GM12878 (cell line): ENCODE results near the gene HEATR1. TPM values are rescaled to one million over a fixed set of nuclear protein-coding genes. Genes with fewer than 3 reads are reported as not detected.
A peak's percentile ranks its signal among the peaks of the same experiment; 100 is the strongest.

Experiments
- BCL11A ChIP-seq: IDR thresholded peaks from 2 replicates; pipeline ENCODE4 v1.6.1; 2011; ENCODE audit warnings: low read depth, low read length
- CHD1 ChIP-seq: IDR thresholded peaks from 2 replicates; pipeline ENCODE4 v1.6.1; 2012; ENCODE audit warnings: low read depth, low read length, improper control_type of control experiment
- CHD2 ChIP-seq: IDR thresholded peaks from 2 replicates; pipeline ENCODE4 v1.6.1; 2011; ENCODE audit warnings: low read depth, low read length, improper control_type of control experiment, borderline replicate concordance
- CREM ChIP-seq: IDR thresholded peaks from 2 replicates; pipeline ENCODE4 v1.6.1; 2014; ENCODE audit warnings: antibody characterized with exemption, low read depth
- ESRRA ChIP-seq: IDR thresholded peaks from 2 replicates; pipeline ENCODE4 v1.6.1; 2012; ENCODE audit warnings: mild to moderate bottlenecking, low read length, improper control_type of control experiment
- FOXK2 ChIP-seq: fragments of 450-650 bp; IDR thresholded peaks from 2 replicates; pipeline ENCODE4 v1.6.1; 2017; ENCODE audit warnings: mild to moderate bottlenecking, moderate library complexity
- IKZF2 ChIP-seq, 2 experiments: fragments of 450-650 bp; IDR thresholded peaks; 2 replicates each; pipeline ENCODE4 v1.6.1; 2017; ENCODE audit warnings: mild to moderate bottlenecking in 2 of 2, moderate library complexity in 2 of 2
- NRF1 ChIP-seq: conservative IDR thresholded peaks from 2 replicates; pipeline ENCODE4 v1.6.1; 2011; ENCODE audit warnings: mild to moderate bottlenecking, low read depth, low read length, improper control_type of control experiment
- POLR2A ChIP-seq: IDR thresholded peaks from 2 replicates; pipeline ENCODE4 v1.6.1; 2011; ENCODE audit warnings: low read depth, mild to moderate bottlenecking, low read length
- POU2F2 ChIP-seq: IDR thresholded peaks from 3 replicates; pipeline ENCODE4 v1.6.1; 2011; ENCODE audit warnings: low read depth, mild to moderate bottlenecking, low read length, borderline replicate concordance
- SREBF2 ChIP-seq: IDR thresholded peaks from 2 replicates; pipeline ENCODE4 v1.6.1; 2012; ENCODE audit warnings: mild to moderate bottlenecking, low read length
- STAT3 ChIP-seq: IDR thresholded peaks from 2 replicates; pipeline ENCODE4 v1.6.1; 2011; ENCODE audit warnings: low read depth, low read length, improper control_type of control experiment
- ZSCAN29 ChIP-seq: fragments of 450-650 bp; IDR thresholded peaks from 2 replicates; pipeline ENCODE4 v1.6.1; 2017; ENCODE audit warnings: mild to moderate bottlenecking, moderate library complexity
- polyA plus RNA-seq, 11 experiments: library from polyadenylated mRNA; depleted of rRNA in 4 of 11; unstranded in 6 of 11; stranded (reverse) in 5 of 11; fragments of >200 nt; fragmentation: Nextera tagmentation in 4 of 11; fragmentation: Illumina TruSeq in 1 of 11; extraction: Ambion mirVana in 4 of 11; extraction: Trizol in 1 of 11; gene quantifications; 1 replicate in 1 of 11; 2 replicates in 10 of 11; pipeline versions ENCODE4 v1.2.1 to v1.2.3, GENCODE V29; 2011 to 2016; ENCODE audit warnings: inconsistent platforms in 2 of 11, missing spikeins in 2 of 11, low read depth in 1 of 11
- total RNA-seq, 4 experiments: library from RNA; depleted of rRNA in 3 of 4; stranded (reverse); fragments of >200 nt in 3 of 4; fragmentation: Illumina TruSeq in 1 of 4; extraction: Trizol in 1 of 4; gene quantifications; 2 replicates each; pipeline versions ENCODE4 v1.2.1 to v1.2.3, GENCODE V29; 2013 to 2021
- TF ChIP-seq, protein P1 (sequence below): fragments of 150-350 bp; IDR thresholded peaks from 2 replicates; pipeline ENCODE4 v1.6.1; 2016; ENCODE audit warnings: low read depth, low read length
- TF ChIP-seq, protein P2 (sequence below): fragments of 450-650 bp; formaldehyde crosslinking; IDR thresholded peaks from 2 replicates; pipeline ENCODE4 v1.5.0; 2022; ENCODE audit warnings: mild to moderate bottlenecking, missing genetic modification characterization
- TF ChIP-seq, protein P3 (sequence below): fragments of 450-650 bp; IDR thresholded peaks from 2 replicates; pipeline ENCODE4 v1.6.1; 2016; ENCODE audit warnings: mild to moderate bottlenecking
- TF ChIP-seq, protein P4 (sequence below): IDR thresholded peaks from 2 replicates; pipeline ENCODE4 v1.6.1; 2012; ENCODE audit warnings: low read depth, low read length, improper control_type of control experiment
- TF ChIP-seq, protein P5 (sequence below): fragments of 450-650 bp; IDR thresholded peaks from 2 replicates; pipeline ENCODE4 v1.6.1; 2017; ENCODE audit warnings: low read depth, mild to moderate bottlenecking, moderate library complexity
- TF ChIP-seq, protein P6 (sequence below): IDR thresholded peaks from 2 replicates; pipeline ENCODE4 v1.6.1; 2011; ENCODE audit warnings: borderline replicate concordance, low read depth, mild to moderate bottlenecking, moderate library complexity, mixed read lengths, low read length; ENCODE audit not compliant: insufficient read depth; ENCODE audit errors: extremely low read length

Gene HEATR1
- total and polyA plus RNA-seq, 10 of the 15 experiments (the other 5 are each of a cell fraction or from before 2014, with no cell fraction given), result 8.6 to 72.3 (median 41.9) TPM

DNA sequence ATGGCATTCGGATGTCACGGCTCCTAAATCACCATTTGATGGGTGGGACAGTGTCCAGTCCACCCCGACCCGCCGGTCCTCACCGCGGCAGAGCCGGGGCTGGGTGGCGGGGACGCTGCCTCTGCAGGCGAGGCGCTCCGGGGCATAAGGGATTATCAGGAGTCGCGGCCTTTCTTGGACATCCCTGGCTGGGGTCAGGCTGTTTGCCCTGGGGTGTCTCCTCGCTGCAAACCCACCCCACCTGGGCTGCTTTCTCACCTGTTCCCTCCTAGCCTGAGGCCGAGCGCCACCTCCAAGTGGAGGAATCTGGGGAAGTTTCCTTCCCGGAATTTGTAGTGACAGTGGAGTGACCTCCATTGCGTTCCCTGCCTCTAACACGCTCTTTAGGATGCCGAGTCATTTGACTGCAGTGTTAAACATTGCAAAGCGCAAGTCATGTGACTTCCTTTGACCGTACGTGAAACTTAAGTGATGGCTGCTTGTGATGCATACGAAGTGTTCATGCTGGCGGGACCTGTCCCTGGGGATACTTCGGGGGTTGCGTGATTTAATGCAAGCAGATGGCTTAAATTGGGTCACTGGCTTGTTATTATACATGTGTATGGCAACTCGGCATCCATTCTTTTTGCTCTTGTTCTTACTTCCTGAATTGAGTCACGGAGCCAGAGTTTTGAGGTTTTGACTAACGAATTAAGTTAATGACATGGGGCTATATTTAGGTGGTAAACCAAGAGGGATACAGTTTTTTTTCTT lies 80.0 kb downstream of the HEATR1 start (continued):
- TF ChIP-seq, protein P1, sequence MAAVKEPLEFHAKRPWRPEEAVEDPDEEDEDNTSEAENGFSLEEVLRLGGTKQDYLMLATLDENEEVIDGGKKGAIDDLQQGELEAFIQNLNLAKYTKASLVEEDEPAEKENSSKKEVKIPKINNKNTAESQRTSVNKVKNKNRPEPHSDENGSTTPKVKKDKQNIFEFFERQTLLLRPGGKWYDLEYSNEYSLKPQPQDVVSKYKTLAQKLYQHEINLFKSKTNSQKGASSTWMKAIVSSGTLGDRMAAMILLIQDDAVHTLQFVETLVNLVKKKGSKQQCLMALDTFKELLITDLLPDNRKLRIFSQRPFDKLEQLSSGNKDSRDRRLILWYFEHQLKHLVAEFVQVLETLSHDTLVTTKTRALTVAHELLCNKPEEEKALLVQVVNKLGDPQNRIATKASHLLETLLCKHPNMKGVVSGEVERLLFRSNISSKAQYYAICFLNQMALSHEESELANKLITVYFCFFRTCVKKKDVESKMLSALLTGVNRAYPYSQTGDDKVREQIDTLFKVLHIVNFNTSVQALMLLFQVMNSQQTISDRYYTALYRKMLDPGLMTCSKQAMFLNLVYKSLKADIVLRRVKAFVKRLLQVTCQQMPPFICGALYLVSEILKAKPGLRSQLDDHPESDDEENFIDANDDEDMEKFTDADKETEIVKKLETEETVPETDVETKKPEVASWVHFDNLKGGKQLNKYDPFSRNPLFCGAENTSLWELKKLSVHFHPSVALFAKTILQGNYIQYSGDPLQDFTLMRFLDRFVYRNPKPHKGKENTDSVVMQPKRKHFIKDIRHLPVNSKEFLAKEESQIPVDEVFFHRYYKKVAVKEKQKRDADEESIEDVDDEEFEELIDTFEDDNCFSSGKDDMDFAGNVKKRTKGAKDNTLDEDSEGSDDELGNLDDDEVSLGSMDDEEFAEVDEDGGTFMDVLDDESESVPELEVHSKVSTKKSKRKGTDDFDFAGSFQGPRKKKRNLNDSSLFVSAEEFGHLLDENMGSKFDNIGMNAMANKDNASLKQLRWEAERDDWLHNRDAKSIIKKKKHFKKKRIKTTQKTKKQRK, result no peak
- TF ChIP-seq FOXK2, result no peak
- no peak for TF ChIP-seq CREM
- TF ChIP-seq SREBF2, result no peak
- TF ChIP-seq, protein P2, sequence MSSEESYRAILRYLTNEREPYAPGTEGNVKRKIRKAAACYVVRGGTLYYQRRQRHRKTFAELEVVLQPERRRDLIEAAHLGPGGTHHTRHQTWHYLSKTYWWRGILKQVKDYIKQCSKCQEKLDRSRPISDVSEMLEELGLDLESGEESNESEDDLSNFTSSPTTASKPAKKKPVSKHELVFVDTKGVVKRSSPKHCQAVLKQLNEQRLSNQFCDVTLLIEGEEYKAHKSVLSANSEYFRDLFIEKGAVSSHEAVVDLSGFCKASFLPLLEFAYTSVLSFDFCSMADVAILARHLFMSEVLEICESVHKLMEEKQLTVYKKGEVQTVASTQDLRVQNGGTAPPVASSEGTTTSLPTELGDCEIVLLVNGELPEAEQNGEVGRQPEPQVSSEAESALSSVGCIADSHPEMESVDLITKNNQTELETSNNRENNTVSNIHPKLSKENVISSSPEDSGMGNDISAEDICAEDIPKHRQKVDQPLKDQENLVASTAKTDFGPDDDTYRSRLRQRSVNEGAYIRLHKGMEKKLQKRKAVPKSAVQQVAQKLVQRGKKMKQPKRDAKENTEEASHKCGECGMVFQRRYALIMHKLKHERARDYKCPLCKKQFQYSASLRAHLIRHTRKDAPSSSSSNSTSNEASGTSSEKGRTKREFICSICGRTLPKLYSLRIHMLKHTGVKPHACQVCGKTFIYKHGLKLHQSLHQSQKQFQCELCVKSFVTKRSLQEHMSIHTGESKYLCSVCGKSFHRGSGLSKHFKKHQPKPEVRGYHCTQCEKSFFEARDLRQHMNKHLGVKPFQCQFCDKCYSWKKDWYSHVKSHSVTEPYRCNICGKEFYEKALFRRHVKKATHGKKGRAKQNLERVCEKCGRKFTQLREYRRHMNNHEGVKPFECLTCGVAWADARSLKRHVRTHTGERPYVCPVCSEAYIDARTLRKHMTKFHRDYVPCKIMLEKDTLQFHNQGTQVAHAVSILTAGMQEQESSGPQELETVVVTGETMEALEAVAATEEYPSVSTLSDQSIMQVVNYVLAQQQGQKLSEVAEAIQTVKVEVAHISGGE (CRISPR knock-in tag), result no peak
- no peak for TF ChIP-seq CHD2
- TF ChIP-seq, protein P3, sequence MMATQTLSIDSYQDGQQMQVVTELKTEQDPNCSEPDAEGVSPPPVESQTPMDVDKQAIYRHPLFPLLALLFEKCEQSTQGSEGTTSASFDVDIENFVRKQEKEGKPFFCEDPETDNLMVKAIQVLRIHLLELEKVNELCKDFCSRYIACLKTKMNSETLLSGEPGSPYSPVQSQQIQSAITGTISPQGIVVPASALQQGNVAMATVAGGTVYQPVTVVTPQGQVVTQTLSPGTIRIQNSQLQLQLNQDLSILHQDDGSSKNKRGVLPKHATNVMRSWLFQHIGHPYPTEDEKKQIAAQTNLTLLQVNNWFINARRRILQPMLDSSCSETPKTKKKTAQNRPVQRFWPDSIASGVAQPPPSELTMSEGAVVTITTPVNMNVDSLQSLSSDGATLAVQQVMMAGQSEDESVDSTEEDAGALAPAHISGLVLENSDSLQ, result peak; percentile 59; the same call in 1 of the 2 replicates
- TF ChIP-seq, protein P4, sequence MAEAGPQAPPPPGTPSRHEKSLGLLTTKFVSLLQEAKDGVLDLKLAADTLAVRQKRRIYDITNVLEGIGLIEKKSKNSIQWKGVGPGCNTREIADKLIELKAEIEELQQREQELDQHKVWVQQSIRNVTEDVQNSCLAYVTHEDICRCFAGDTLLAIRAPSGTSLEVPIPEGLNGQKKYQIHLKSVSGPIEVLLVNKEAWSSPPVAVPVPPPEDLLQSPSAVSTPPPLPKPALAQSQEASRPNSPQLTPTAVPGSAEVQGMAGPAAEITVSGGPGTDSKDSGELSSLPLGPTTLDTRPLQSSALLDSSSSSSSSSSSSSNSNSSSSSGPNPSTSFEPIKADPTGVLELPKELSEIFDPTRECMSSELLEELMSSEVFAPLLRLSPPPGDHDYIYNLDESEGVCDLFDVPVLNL, result no peak
- no peak for TF ChIP-seq CHD1
- no peak for TF ChIP-seq BCL11A
- peak; percentile 65 for TF ChIP-seq POLR2A
- TF ChIP-seq, protein P5, sequence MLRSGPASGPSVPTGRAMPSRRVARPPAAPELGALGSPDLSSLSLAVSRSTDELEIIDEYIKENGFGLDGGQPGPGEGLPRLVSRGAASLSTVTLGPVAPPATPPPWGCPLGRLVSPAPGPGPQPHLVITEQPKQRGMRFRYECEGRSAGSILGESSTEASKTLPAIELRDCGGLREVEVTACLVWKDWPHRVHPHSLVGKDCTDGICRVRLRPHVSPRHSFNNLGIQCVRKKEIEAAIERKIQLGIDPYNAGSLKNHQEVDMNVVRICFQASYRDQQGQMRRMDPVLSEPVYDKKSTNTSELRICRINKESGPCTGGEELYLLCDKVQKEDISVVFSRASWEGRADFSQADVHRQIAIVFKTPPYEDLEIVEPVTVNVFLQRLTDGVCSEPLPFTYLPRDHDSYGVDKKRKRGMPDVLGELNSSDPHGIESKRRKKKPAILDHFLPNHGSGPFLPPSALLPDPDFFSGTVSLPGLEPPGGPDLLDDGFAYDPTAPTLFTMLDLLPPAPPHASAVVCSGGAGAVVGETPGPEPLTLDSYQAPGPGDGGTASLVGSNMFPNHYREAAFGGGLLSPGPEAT, result peak; percentile 66
- no peak for TF ChIP-seq ZSCAN29
- no peak for TF ChIP-seq STAT3
- no peak for TF ChIP-seq ESRRA
- TF ChIP-seq, protein P6, sequence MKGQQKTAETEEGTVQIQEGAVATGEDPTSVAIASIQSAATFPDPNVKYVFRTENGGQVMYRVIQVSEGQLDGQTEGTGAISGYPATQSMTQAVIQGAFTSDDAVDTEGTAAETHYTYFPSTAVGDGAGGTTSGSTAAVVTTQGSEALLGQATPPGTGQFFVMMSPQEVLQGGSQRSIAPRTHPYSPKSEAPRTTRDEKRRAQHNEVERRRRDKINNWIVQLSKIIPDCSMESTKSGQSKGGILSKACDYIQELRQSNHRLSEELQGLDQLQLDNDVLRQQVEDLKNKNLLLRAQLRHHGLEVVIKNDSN, result peak; percentile 77
- TF ChIP-seq NRF1, result no peak
- TF ChIP-seq POU2F2, result peak; percentile 82; the same call in 1 of the 3 replicates
- peak; percentile 39 to 55 for TF ChIP-seq IKZF2 (IDR thresholded peaks at IDR 0.05)
